ENCODE data around the gene IL19. TPM values are rescaled to one million over a fixed set of nuclear protein-coding genes. Genes with fewer than 3 reads are reported as not detected.

The IL19 gene
- total RNA-seq, 1 experiment from 2014 or later: not detected

GRCh38 chr1:206829875-206830274 is 59.3 kb downstream of the IL19 start:
- CTCF ChIA-PET: interaction anchor here (0.7 to 7.0 kb wide), 5 partner anchors 8 to 83 kb away, joined by 3 to 52 read pairs (median 3); no protein-coding TSS in a partner anchor
- Mint-ChIP-seq H3K27ac (ENCODE audit: low read depth, unreplicated experiment) (no peak overlapping the region), H3K4me3 (ENCODE audit: unreplicated experiment) (no peak overlapping the region), H3K36me3 (ENCODE audit: insufficient read depth, unreplicated experiment) (no peaks in the 10 kb centered on the region), H3K4me1 (ENCODE audit: insufficient read depth, unreplicated experiment) (peaks cover 31% of the 10 kb centered on the region), H3K9me3 (ENCODE audit: unreplicated experiment) (no peaks in the 10 kb centered on the region), H3K27me3 (ENCODE audit: insufficient read depth, unreplicated experiment) (no peaks in the 10 kb centered on the region)
- TF ChIP-seq CTCF (IDR thresholded peaks at IDR 0.05; ENCODE audit: unreplicated experiment): no peak
- BruUV-seq (replicated peaks): no TSS peak
- POLR2A ChIA-PET: interaction anchor here (0.6 to 0.9 kb wide), 2 partner anchors 79 to 1607 kb away, joined by 3 read pairs; no protein-coding TSS in a partner anchor
- intact Hi-C loops (cut with micrococcal nuclease): no loop called here
- no peak for DNase-seq (ENCODE audit: unreplicated experiment)

- H3K4me1 Mint-ChIP-seq (ENCODE audit: insufficient read depth, unreplicated experiment): peaks cover 26% of the 10 kb centered on the region
- no TSS peak for BruUV-seq (replicated peaks)
- no peaks in the 10 kb centered on the region for H3K9me3 Mint-ChIP-seq (ENCODE audit: unreplicated experiment)
- no peak for DNase-seq (ENCODE audit: unreplicated experiment)
- H3K27ac Mint-ChIP-seq (ENCODE audit: low read depth, unreplicated experiment): no peak overlapping the region
- no peaks in the 10 kb centered on the region for H3K27me3 Mint-ChIP-seq (ENCODE audit: insufficient read depth, unreplicated experiment)
- intact Hi-C loops (cut with micrococcal nuclease): no loop called here
- CTCF ChIA-PET: interaction anchor here (0.6 to 7.0 kb wide), 15 partner anchors 9 to 326 kb away, joined by 3 to 52 read pairs (median 5); partner anchors contain the start of gene IL20
- H3K36me3 Mint-ChIP-seq (ENCODE audit: insufficient read depth, unreplicated experiment): no peaks in the 10 kb centered on the region
- POLR2A ChIA-PET: interaction anchor here (0.6 to 5.0 kb wide), 8 partner anchors 11 to 107 kb away, joined by 3 to 36 read pairs (median 4); no protein-coding TSS in a partner anchor
- H3K4me3 Mint-ChIP-seq (ENCODE audit: unreplicated experiment): no peak overlapping the region
- TF ChIP-seq CTCF (IDR thresholded peaks at IDR 0.05; ENCODE audit: unreplicated experiment): no peak
Measured at GRCh38 chr1:206831650-206832049, 61.1 kb downstream of the IL19 start.

GRCh38 chr1:206832352-206832880 is 61.8 kb downstream of the IL19 start:
- no peak overlapping the region for H3K27ac Mint-ChIP-seq (ENCODE audit: low read depth, unreplicated experiment)
- ChIA-PET CTCF (interaction anchor here (0.7 to 7.0 kb wide), 12 partner anchors 10 to 335 kb away, joined by 3 to 52 read pairs (median 6); partner anchors contain the start of gene IL20), POLR2A (interaction anchor here (0.6 to 5.0 kb wide), 8 partner anchors 10 to 788 kb away, joined by 3 to 36 read pairs (median 4); no protein-coding TSS in a partner anchor)
- no peak overlapping the region for H3K4me3 Mint-ChIP-seq (ENCODE audit: unreplicated experiment)
- no peaks in the 10 kb centered on the region for H3K36me3 Mint-ChIP-seq (ENCODE audit: insufficient read depth, unreplicated experiment)
- intact Hi-C loops (cut with micrococcal nuclease): no loop called here
- H3K9me3 Mint-ChIP-seq (ENCODE audit: unreplicated experiment): no peaks in the 10 kb centered on the region
- no peak for DNase-seq (ENCODE audit: unreplicated experiment)
- no peak for TF ChIP-seq CTCF (IDR thresholded peaks at IDR 0.05; ENCODE audit: unreplicated experiment)
- H3K27me3 Mint-ChIP-seq (ENCODE audit: insufficient read depth, unreplicated experiment): no peaks in the 10 kb centered on the region
- H3K4me1 Mint-ChIP-seq (ENCODE audit: insufficient read depth, unreplicated experiment): peaks cover 23% of the 10 kb centered on the region
- no TSS peak for BruUV-seq (replicated peaks)

- BruUV-seq (replicated peaks): no TSS peak
- POLR2A ChIA-PET: interaction anchor here (0.6 to 5.0 kb wide), 10 partner anchors 9 to 788 kb away, joined by 3 to 36 read pairs (median 5); no protein-coding TSS in a partner anchor
- Mint-ChIP-seq H3K27ac (ENCODE audit: low read depth, unreplicated experiment) (no peak overlapping the region), H3K27me3 (ENCODE audit: insufficient read depth, unreplicated experiment) (no peaks in the 10 kb centered on the region), H3K9me3 (ENCODE audit: unreplicated experiment) (no peaks in the 10 kb centered on the region), H3K36me3 (ENCODE audit: insufficient read depth, unreplicated experiment) (no peaks in the 10 kb centered on the region), H3K4me3 (ENCODE audit: unreplicated experiment) (no peak overlapping the region), H3K4me1 (ENCODE audit: insufficient read depth, unreplicated experiment) (peaks cover 23% of the 10 kb centered on the region)
- no peak for TF ChIP-seq CTCF (IDR thresholded peaks at IDR 0.05; ENCODE audit: unreplicated experiment)
- intact Hi-C loops (cut with micrococcal nuclease): no loop called here
- CTCF ChIA-PET: interaction anchor here (0.5 to 7.0 kb wide), 7 partner anchors 16 to 149 kb away, joined by 3 to 52 read pairs (median 7); partner anchors contain the start of gene IL20
- no peak for DNase-seq (ENCODE audit: unreplicated experiment)
Measured at GRCh38 chr1:206833106-206833680, 62.6 kb downstream of the IL19 start.
